Nephron (organoid): ENCODE data around the gene RAB32.

Source experiments
- H3K27ac Mint-ChIP-seq, 3 experiments: 2 replicates each; pipeline ENCODE4 v1.8.0; 2020; ENCODE audit warnings: mixed read lengths in 3 of 3, mild to moderate bottlenecking in 2 of 3, moderate library complexity in 1 of 3
- H3K27me3 Mint-ChIP-seq: 2 replicates; pipeline ENCODE4 v1.8.0; 2021; ENCODE audit warnings: low read depth, mild to moderate bottlenecking, moderate library complexity, mixed read lengths
- H3K36me3 Mint-ChIP-seq: 2 replicates; pipeline ENCODE4 v1.8.0; 2020; ENCODE audit warnings: low read depth, mixed read lengths
- H3K4me1 Mint-ChIP-seq: 2 replicates; pipeline ENCODE4 v1.8.0; 2020; ENCODE audit warnings: mixed read lengths
- H3K4me3 Mint-ChIP-seq, 3 experiments: 2 replicates each; pipeline ENCODE4 v1.8.0; 2020; ENCODE audit warnings: mild to moderate bottlenecking in 3 of 3, mixed read lengths in 3 of 3, moderate library complexity in 2 of 3
- H3K9me3 Mint-ChIP-seq: 2 replicates; pipeline ENCODE4 v1.8.0; 2020; ENCODE audit warnings: mixed read lengths
- TF ChIP-seq, protein P1 (sequence below), 3 experiments: fragments of 200-600 bp; sonication (generic); IDR thresholded peaks; one replicate each; pipeline ENCODE4 v1.5.0; 2021; ENCODE audit warnings: antibody characterized with exemption in 3 of 3; ENCODE audit not compliant: unreplicated experiment in 3 of 3

Gene RAB32

DNA sequence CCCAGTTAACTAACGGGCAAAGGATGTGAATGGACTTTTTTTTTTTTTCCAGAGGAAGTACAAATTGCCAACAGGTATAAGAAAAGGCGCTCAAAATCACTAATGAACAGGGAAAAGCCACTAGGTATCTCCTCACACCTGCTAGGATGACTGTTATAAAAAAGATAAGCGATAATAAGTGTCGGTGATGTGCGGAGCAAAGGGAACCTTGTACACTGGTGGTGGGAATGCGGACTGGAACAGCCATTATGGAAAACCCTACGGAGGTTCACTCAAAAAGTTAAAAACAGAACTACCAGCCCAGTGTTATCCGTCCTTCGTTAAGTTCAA is 787 bp upstream of the RAB32 start:
- peak overlapping the region; percentile 69 to 89 (median 75) for H3K27ac Mint-ChIP-seq
- TF ChIP-seq, protein P1, sequence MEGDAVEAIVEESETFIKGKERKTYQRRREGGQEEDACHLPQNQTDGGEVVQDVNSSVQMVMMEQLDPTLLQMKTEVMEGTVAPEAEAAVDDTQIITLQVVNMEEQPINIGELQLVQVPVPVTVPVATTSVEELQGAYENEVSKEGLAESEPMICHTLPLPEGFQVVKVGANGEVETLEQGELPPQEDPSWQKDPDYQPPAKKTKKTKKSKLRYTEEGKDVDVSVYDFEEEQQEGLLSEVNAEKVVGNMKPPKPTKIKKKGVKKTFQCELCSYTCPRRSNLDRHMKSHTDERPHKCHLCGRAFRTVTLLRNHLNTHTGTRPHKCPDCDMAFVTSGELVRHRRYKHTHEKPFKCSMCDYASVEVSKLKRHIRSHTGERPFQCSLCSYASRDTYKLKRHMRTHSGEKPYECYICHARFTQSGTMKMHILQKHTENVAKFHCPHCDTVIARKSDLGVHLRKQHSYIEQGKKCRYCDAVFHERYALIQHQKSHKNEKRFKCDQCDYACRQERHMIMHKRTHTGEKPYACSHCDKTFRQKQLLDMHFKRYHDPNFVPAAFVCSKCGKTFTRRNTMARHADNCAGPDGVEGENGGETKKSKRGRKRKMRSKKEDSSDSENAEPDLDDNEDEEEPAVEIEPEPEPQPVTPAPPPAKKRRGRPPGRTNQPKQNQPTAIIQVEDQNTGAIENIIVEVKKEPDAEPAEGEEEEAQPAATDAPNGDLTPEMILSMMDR (IDR thresholded peaks at IDR 0.05; ENCODE audit: unreplicated experiment in 3 of 3) = no peak
- peak overlapping the region; percentile 71 to 80 (median 77) for H3K4me3 Mint-ChIP-seq
- no peaks in the 10 kb centered on the region for H3K36me3 Mint-ChIP-seq
- no peaks in the 10 kb centered on the region for H3K9me3 Mint-ChIP-seq
- H3K4me1 Mint-ChIP-seq = peaks cover 37% of the 10 kb centered on the region
- H3K27me3 Mint-ChIP-seq = peaks cover 3% of the 10 kb centered on the region

DNA sequence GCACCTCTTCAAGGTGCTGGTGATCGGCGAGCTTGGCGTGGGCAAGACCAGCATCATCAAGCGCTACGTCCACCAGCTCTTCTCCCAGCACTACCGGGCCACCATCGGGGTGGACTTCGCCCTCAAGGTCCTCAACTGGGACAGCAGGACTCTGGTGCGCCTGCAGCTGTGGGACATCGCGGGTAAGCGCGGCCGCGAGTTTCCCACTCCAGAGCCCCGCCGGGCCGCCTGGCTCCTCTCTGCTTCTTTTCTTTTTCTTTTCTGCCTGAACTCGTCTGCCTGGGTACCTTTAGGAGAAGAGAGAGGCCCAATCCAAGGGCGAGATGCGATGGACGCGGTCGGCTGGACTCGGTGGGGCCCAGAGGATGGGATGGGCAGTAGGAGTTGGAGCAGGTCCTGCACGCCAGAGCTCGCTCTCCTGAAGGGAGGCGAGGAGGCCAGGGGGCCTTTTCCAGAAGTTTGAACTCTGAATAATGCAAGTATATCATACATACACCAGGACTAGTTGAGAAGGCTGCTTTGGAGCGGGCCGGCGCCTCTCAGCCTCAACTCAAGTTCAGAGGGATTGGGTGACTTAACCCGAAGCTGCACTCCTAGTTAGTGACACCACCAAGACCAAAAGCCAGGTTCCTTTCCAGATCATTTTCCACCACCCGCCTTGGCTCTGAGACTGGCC is 445 bp downstream of the RAB32 start:
- H3K27ac Mint-ChIP-seq = peak overlapping the region; percentile 96 to 99 (median 99)
- H3K27me3 Mint-ChIP-seq = peaks cover 3% of the 10 kb centered on the region
- H3K9me3 Mint-ChIP-seq = no peaks in the 10 kb centered on the region
- TF ChIP-seq, protein P1 (IDR thresholded peaks at IDR 0.05; ENCODE audit: unreplicated experiment in 3 of 3) = no peak
- H3K36me3 Mint-ChIP-seq = peaks cover 8% of the 10 kb centered on the region
- peaks cover 41% of the 10 kb centered on the region for H3K4me1 Mint-ChIP-seq
- H3K4me3 Mint-ChIP-seq = peak overlapping the region; percentile 100

DNA sequence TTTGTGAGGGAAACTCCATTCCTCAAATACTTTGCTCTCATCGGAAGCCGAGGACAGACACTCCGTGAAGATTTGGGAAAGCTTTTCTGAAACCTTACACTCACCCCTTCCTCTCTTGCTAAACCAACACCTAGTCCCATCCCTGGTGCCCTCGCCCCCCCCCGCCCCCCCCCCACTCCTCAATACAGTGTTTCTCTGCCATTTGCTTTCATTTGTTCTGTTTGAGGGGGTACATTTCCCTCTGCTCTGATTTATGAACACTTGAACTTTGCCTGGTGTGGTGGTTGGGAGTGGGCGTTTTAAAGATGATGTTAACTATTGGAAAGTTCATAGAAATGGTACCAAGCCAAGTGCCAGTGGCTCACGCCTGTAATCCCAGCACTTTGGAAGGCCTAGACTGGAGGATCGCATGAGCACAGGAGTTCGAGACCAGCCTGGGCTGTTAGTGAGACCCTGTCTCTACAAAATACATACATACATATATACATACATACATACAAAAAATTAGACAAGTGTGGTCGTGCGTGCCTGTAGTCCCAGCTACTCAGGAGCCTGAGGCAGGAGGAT is 1.1 kb downstream of the RAB32 start:
- H3K27me3 Mint-ChIP-seq = peaks cover 3% of the 10 kb centered on the region
- peak overlapping the region; percentile 96 to 99 (median 99) for H3K27ac Mint-ChIP-seq
- H3K9me3 Mint-ChIP-seq = no peaks in the 10 kb centered on the region
- H3K36me3 Mint-ChIP-seq = peaks cover 13% of the 10 kb centered on the region
- TF ChIP-seq, protein P1 (IDR thresholded peaks at IDR 0.05; ENCODE audit: unreplicated experiment in 3 of 3) = no peak
- H3K4me3 Mint-ChIP-seq = peak overlapping the region; percentile 100
- H3K4me1 Mint-ChIP-seq = peaks cover 42% of the 10 kb centered on the region

DNA sequence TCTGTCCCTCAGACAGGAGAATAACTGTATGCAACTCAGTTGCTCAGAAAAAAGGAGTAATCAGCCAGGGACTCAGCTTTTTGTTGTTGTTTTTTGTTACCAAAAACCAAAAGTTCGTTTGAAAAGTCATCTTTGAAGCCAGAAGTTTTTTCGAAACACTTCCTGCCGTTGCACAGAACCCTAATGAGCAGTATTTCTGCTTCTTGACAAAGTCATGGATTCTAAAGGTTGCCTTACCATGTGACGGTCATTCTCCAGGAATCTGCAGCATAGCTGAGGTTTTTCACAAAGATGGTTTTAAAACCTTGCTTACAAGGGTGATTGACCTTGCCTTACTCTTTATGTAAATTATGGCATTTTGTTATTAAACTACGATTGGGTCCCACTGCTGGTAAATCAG is 1.9 kb downstream of the RAB32 start:
- peak overlapping the region; percentile 100 for H3K4me3 Mint-ChIP-seq
- H3K4me1 Mint-ChIP-seq = peaks cover 42% of the 10 kb centered on the region
- H3K27ac Mint-ChIP-seq = peak overlapping the region; percentile 30 to 99 (median 96)
- H3K27me3 Mint-ChIP-seq = peaks cover 3% of the 10 kb centered on the region
- H3K36me3 Mint-ChIP-seq = peaks cover 20% of the 10 kb centered on the region
- TF ChIP-seq, protein P1 (IDR thresholded peaks at IDR 0.05; ENCODE audit: unreplicated experiment in 3 of 3) = no peak
- H3K9me3 Mint-ChIP-seq = no peaks in the 10 kb centered on the region

DNA sequence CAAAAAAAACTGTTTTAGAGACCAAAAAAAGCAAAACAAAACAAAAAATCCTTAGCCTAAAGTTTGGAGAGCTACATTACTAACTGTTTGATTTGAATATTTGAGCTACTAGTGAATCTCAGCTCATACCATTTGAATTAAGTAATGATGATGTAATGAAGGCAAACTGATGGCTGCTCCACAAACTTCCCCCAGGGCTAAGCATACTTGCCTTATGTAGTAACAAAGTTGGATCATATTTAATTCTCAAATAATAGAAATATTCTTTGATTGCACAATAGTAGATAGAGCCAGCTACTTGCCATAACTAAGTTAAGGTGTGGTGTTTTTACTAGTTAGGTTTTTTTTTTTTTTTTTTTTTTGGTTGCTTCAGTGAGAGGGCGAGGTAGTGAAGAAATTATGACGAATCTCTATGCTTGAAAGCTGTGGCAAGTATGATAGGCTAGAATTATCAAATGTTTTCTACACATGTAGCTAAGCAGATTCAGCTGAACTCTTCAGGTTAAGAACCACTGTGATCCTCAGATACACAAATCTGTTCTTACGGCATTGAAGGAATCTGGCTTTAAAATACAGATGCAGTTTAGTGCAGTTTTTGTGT is 2.9 kb downstream of the RAB32 start:
- Mint-ChIP-seq H3K36me3 (peaks cover 30% of the 10 kb centered on the region), H3K27ac (no peak overlapping the region), H3K4me1 (peaks cover 51% of the 10 kb centered on the region), H3K9me3 (no peaks in the 10 kb centered on the region), H3K4me3 (peak overlapping the region; percentile 11 to 100 (median 52)), H3K27me3 (peaks cover 3% of the 10 kb centered on the region)
- TF ChIP-seq, protein P1 (IDR thresholded peaks at IDR 0.05; ENCODE audit: unreplicated experiment in 3 of 3) = no peak
